Right renal pelvis (tissue), 4 donors: ENCODE measurements around the gene SCYL1. TPM values are rescaled to one million over a fixed set of nuclear protein-coding genes. Genes with fewer than 3 reads are reported as not detected.

Source experiments
- DNase-seq, 4 donors: peaks; one replicate each; pipeline ENCODE4 v3.0.0-alpha.2; 2013; ENCODE audit warnings: low read depth in 4 of 4, low spot score in 3 of 4, missing footprints in 1 of 4
- polyA plus RNA-seq, 4 donors: library from polyadenylated mRNA; unstranded; fragments of 120-200 nt; gene quantifications; one replicate each; pipeline ENCODE4 v1.2.1, GENCODE V29; 2013; ENCODE audit not compliant: insufficient read length in 4 of 4

The SCYL1 gene
- polyA plus RNA-seq, 4 donors: 59.9 to 79.9 (median 65.2) TPM

GRCh38 chr11:65578667-65579066, 53.8 kb downstream of the SCYL1 start:
- no peak for DNase-seq

- no peak for DNase-seq
These were observed 54.4 kb downstream of the SCYL1 start for GRCh38 chr11:65579291-65579690.

GRCh38 chr11:65580031-65580692, 55.3 kb downstream of the SCYL1 start:
- DNase-seq: no peak

- DNase-seq: no peak
These were observed 55.9 kb downstream of the SCYL1 start for GRCh38 chr11:65580756-65581155.

- no peak for DNase-seq
These were observed 57.0 kb downstream of the SCYL1 start for GRCh38 chr11:65581928-65582327.

GRCh38 chr11:65583589-65583988, 58.7 kb downstream of the SCYL1 start:
- no peak for DNase-seq

- no peak for DNase-seq
These were observed 59.2 kb downstream of the SCYL1 start for GRCh38 chr11:65584106-65584505.

- no peak for DNase-seq
These were observed 59.9 kb downstream of the SCYL1 start for GRCh38 chr11:65584723-65585171.

- no peak for DNase-seq
These were observed 60.7 kb downstream of the SCYL1 start for GRCh38 chr11:65585396-65586246.

- DNase-seq: no peak
These were observed 61.4 kb downstream of the SCYL1 start for GRCh38 chr11:65586247-65586630.

GRCh38 chr11:65586676-65587075, 61.8 kb downstream of the SCYL1 start:
- DNase-seq: no peak

Other genes with a start within 250 kb of the SCYL1 start
- gene CDC42EP2, start 210.2 kb upstream of the SCYL1 start, polyA plus RNA-seq: 10 to 100 TPM in 3 of 4 donors, 1 to 10 TPM in 1; 8.7 to 12.7 (median 10.7) TPM
- 10 to 100 TPM; 82.7 to 93.3 (median 90.7) TPM for gene DPF2, start 191.2 kb upstream of the SCYL1 start, polyA plus RNA-seq
- under 1 TPM; 0.63 to 0.80 (median 0.69) TPM for gene TIGD3, start 170.3 kb upstream of the SCYL1 start, polyA plus RNA-seq
- 1 to 10 TPM; 5.4 to 7.2 (median 6.0) TPM for gene SLC25A45, start 142.4 kb upstream of the SCYL1 start, polyA plus RNA-seq
- 10 to 100 TPM; 17.4 to 25.0 (median 18.7) TPM for gene FRMD8, start 138.4 kb upstream of the SCYL1 start, polyA plus RNA-seq
- 100 to 1,000 TPM; 141 to 286 (median 189) TPM for gene NEAT1, start 102.3 kb upstream of the SCYL1 start, polyA plus RNA-seq
- 100 to 1,000 TPM; 386 to 707 (median 624) TPM for gene MALAT1, start 26.0 kb upstream of the SCYL1 start, polyA plus RNA-seq
- 100 to 1,000 TPM in 3 of 4 donors, 10 to 100 TPM in 1; 96.6 to 137 (median 122) TPM for gene LTBP3, start 33.3 kb downstream of the SCYL1 start, polyA plus RNA-seq
- gene ZNRD2, start 45.4 kb downstream of the SCYL1 start, polyA plus RNA-seq: 10 to 100 TPM; 53.3 to 69.1 (median 55.6) TPM
- gene FAM89B, start 47.5 kb downstream of the SCYL1 start, polyA plus RNA-seq: 10 to 100 TPM; 20.6 to 31.9 (median 25.2) TPM
- gene EHBP1L1, start 51.0 kb downstream of the SCYL1 start, polyA plus RNA-seq: 10 to 100 TPM; 11.5 to 14.2 (median 12.8) TPM
- under 1 TPM in 3 of 4 donors, not detected in 1; 0.12 to 0.61 (median 0.26) TPM for gene KCNK7, start 70.7 kb downstream of the SCYL1 start, polyA plus RNA-seq
- gene MAP3K11, start 89.1 kb downstream of the SCYL1 start, polyA plus RNA-seq: 10 to 100 TPM; 38.0 to 51.8 (median 41.0) TPM
- 10 to 100 TPM; 24.5 to 38.7 (median 26.3) TPM for gene PCNX3, start 90.7 kb downstream of the SCYL1 start, polyA plus RNA-seq
- gene SIPA1, start 113.0 kb downstream of the SCYL1 start, polyA plus RNA-seq: 10 to 100 TPM; 26.9 to 40.3 (median 30.2) TPM
- 10 to 100 TPM; 50.3 to 59.1 (median 54.5) TPM for gene RELA, start 137.8 kb downstream of the SCYL1 start, polyA plus RNA-seq
- 10 to 100 TPM; 68.9 to 74.1 (median 71.6) TPM for gene KAT5, start 187.2 kb downstream of the SCYL1 start, polyA plus RNA-seq
- 10 to 100 TPM; 34.0 to 52.9 (median 40.1) TPM for gene RNASEH2C, start 195.7 kb downstream of the SCYL1 start, polyA plus RNA-seq